Neural cell (in vitro differentiated cells): ENCODE measurements around the gene C1RL. TPM values are rescaled to one million over a fixed set of nuclear protein-coding genes. Genes with fewer than 3 reads are reported as not detected.

Experiments used
- H2AFZ ChIP-seq: fragments of 200-600, 300-800 bp; sonication (generic), shearing (Covaris generic); 2 replicates; pipeline ENCODE4 v1.6.0; 2014; ENCODE audit warnings: low read depth, mild to moderate bottlenecking, antibody characterized with exemption, low read length, moderate library complexity
- H3F3A ChIP-seq: fragments of 200-600 bp; shearing (Covaris generic); 2 replicates; pipeline ENCODE4 v1.6.1; 2016; ENCODE audit warnings: mild to moderate bottlenecking, moderate library complexity, mixed read lengths, antibody characterized with exemption, low read length; ENCODE audit not compliant: insufficient read depth, poor library complexity, severe bottlenecking
- H3K27ac ChIP-seq: fragments of 200-600, 300-800 bp; sonication (generic), shearing (Covaris generic); 2 replicates; pipeline ENCODE4 v1.5.1; 2014; ENCODE audit warnings: mild to moderate bottlenecking, low read length, moderate library complexity
- H3K27me3 ChIP-seq: fragments of 300-800, 200-600 bp; sonication (generic), shearing (Covaris generic); 2 replicates; pipeline ENCODE4 v1.6.0; 2014; ENCODE audit warnings: mild to moderate bottlenecking, low read depth, low read length, moderate library complexity; ENCODE audit not compliant: insufficient read depth
- H3K36me3 ChIP-seq: fragments of 300-800, 200-600 bp; sonication (generic), shearing (Covaris generic); 2 replicates; pipeline ENCODE4 v1.5.1; 2014; ENCODE audit warnings: mild to moderate bottlenecking, antibody characterized with exemption, low read length, moderate library complexity; ENCODE audit not compliant: insufficient read depth
- H3K4me2 ChIP-seq: fragments of 300-800, 200-600 bp; sonication (generic), shearing (Covaris generic); 2 replicates; pipeline ENCODE4 v1.6.0; 2014; ENCODE audit warnings: mild to moderate bottlenecking, low read length
- H3K4me3 ChIP-seq: fragments of 300-800, 200-600 bp; sonication (generic), shearing (Covaris generic); 2 replicates; pipeline ENCODE4 v1.5.1; 2014; ENCODE audit warnings: mild to moderate bottlenecking, low read length, moderate library complexity
- H3K79me2 ChIP-seq: fragments of 200-600 bp; shearing (Covaris generic); replicated peaks from 2 replicates; pipeline ENCODE4 v1.6.0; 2014; ENCODE audit warnings: mild to moderate bottlenecking, low read length, moderate library complexity; ENCODE audit not compliant: insufficient read depth
- H3K9ac ChIP-seq: fragments of 300-800, 200-600 bp; sonication (generic), shearing (Covaris generic); 2 replicates; pipeline ENCODE4 v1.6.1; 2016; ENCODE audit warnings: mild to moderate bottlenecking, low read length, mixed read lengths
- H3K9me2 ChIP-seq: fragments of 200-600 bp; shearing (Covaris generic); 2 replicates; pipeline ENCODE4 v1.6.1; 2016; ENCODE audit warnings: mild to moderate bottlenecking, low read length, mixed read lengths; ENCODE audit not compliant: insufficient read depth
- H3K9me3 ChIP-seq: fragments of 200-600, 300-800 bp; sonication (generic), shearing (Covaris generic); 2 replicates; pipeline ENCODE4 v1.6.1; 2016; ENCODE audit warnings: mild to moderate bottlenecking, mixed run types, low read length, moderate library complexity, mixed read lengths
- H4K20me1 ChIP-seq: fragments of 200-600 bp; shearing (Covaris generic); 2 replicates; pipeline ENCODE4 v1.6.1; 2016; ENCODE audit warnings: mild to moderate bottlenecking, mixed run types; ENCODE audit not compliant: insufficient read depth
- CTCF ChIP-seq: fragments of 450-650 bp; IDR thresholded peaks from 2 replicates; pipeline ENCODE4 v1.5.1; 2014; ENCODE audit warnings: antibody characterized with exemption, mild to moderate bottlenecking, moderate library complexity; ENCODE audit not compliant: poor library complexity, severe bottlenecking
- EP300 ChIP-seq: fragments of 450-650 bp; conservative IDR thresholded peaks from 2 replicates; pipeline ENCODE4 v1.6.1; 2014; ENCODE audit warnings: antibody characterized with exemption, mild to moderate bottlenecking, moderate library complexity; ENCODE audit not compliant: poor library complexity, severe bottlenecking
- EZH2 ChIP-seq: fragments of 200-600, 300-800 bp; shearing (Covaris generic), sonication (generic); IDR thresholded peaks from 2 replicates; pipeline ENCODE4 v1.6.1; 2014; ENCODE audit warnings: antibody characterized with exemption, low read length, borderline replicate concordance, mild to moderate bottlenecking; ENCODE audit not compliant: insufficient read depth, poor library complexity, severe bottlenecking
- MXI1 ChIP-seq: fragments of 450-650 bp; conservative IDR thresholded peaks from 2 replicates; pipeline ENCODE4 v1.6.1; 2014; ENCODE audit warnings: antibody characterized with exemption, mild to moderate bottlenecking; ENCODE audit not compliant: poor library complexity, severe bottlenecking
- POLR2AphosphoS5 ChIP-seq: IDR thresholded peaks from 2 replicates; pipeline ENCODE4 v1.6.1; 2012
- RAD21 ChIP-seq: fragments of 450-650 bp; conservative IDR thresholded peaks from 2 replicates; pipeline ENCODE4 v1.6.1; 2014; ENCODE audit warnings: antibody characterized with exemption, mild to moderate bottlenecking, moderate library complexity
- REST ChIP-seq: IDR thresholded peaks from 2 replicates; pipeline ENCODE4 v1.6.1; 2012; ENCODE audit warnings: borderline replicate concordance
- SMC3 ChIP-seq: fragments of 450-650 bp; conservative IDR thresholded peaks from 2 replicates; pipeline ENCODE4 v1.6.1; 2014; ENCODE audit warnings: antibody characterized with exemption, mild to moderate bottlenecking, moderate library complexity; ENCODE audit not compliant: poor library complexity
- TAF1 ChIP-seq: IDR thresholded peaks from 2 replicates; pipeline ENCODE4 v1.6.1; 2012; ENCODE audit warnings: low read depth
- polyA plus RNA-seq: library from polyadenylated mRNA; depleted of rRNA; stranded (reverse); fragments of >200 nt; gene quantifications from 2 replicates; pipeline ENCODE4 v1.2.3, GENCODE V29; 2014

The C1RL gene
- polyA plus RNA-seq, 1 donor from 2014 or later, result 2.8 TPM

GRCh38 chr12:7113389-7113871 lies 4.4 kb upstream of the C1RL start:
- Histone ChIP-seq H3K9ac (no peak overlapping the region), H3K4me2 (no peak overlapping the region), H3F3A (no peaks in the 10 kb centered on the region), H3K27me3 (no peaks in the 10 kb centered on the region), H2AFZ (no peak overlapping the region), H4K20me1 (no peaks in the 10 kb centered on the region), H3K9me2 (no peaks in the 10 kb centered on the region), H3K79me2 (no peaks in the 10 kb centered on the region), H3K4me3 (no peak overlapping the region), H3K9me3 (no peaks in the 10 kb centered on the region), H3K27ac (no peak overlapping the region), H3K36me3 (no peaks in the 10 kb centered on the region)
- TF ChIP-seq SMC3 (peak; percentile 85), MXI1 (peak; percentile 2), CTCF (peak; percentile 86), EP300 (no peak), RAD21 (peak; percentile 77), POLR2AphosphoS5 (no peak)

GRCh38 chr12:7112041-7112440 lies 3.0 kb upstream of the C1RL start:
- Histone ChIP-seq H2AFZ (no peak overlapping the region), H3K79me2 (no peaks in the 10 kb centered on the region), H3F3A (no peaks in the 10 kb centered on the region), H3K36me3 (no peaks in the 10 kb centered on the region), H3K27me3 (no peaks in the 10 kb centered on the region), H3K4me3 (no peak overlapping the region), H4K20me1 (no peaks in the 10 kb centered on the region), H3K9me2 (no peaks in the 10 kb centered on the region), H3K4me2 (no peak overlapping the region), H3K9ac (peak overlapping the region; percentile 20), H3K9me3 (no peaks in the 10 kb centered on the region), H3K27ac (no peak overlapping the region)
- TF ChIP-seq MXI1, result no peak

- Histone ChIP-seq H3K9me3 (no peaks in the 10 kb centered on the region), H3K79me2 (no peaks in the 10 kb centered on the region), H3K27ac (no peak overlapping the region), H3K27me3 (no peaks in the 10 kb centered on the region), H3K36me3 (no peaks in the 10 kb centered on the region), H4K20me1 (no peaks in the 10 kb centered on the region), H2AFZ (no peak overlapping the region), H3F3A (no peaks in the 10 kb centered on the region), H3K9ac (no peak overlapping the region), H3K4me2 (no peak overlapping the region), H3K9me2 (no peaks in the 10 kb centered on the region), H3K4me3 (no peak overlapping the region)
- TF ChIP-seq EP300 (no peak), POLR2AphosphoS5 (no peak), RAD21 (no peak), SMC3 (no peak), TAF1 (no peak), MXI1 (no peak), CTCF (no peak), EZH2 (no peak), REST (no peak)
Measured at GRCh38 chr12:7110661-7111060, 1.6 kb upstream of the C1RL start.
